A673 (cell line): ENCODE data around the gene PRKAG2.

ENCODE experiments used
- EZH2 ChIP-seq: fragments of 200-600 bp; sonication (generic); IDR thresholded peaks from 2 replicates; pipeline ENCODE4 v1.6.1; 2017; ENCODE audit warnings: borderline replicate concordance, low read depth, mild to moderate bottlenecking, mixed read lengths, antibody characterized with exemption, low read length; ENCODE audit not compliant: poor library complexity, severe bottlenecking
- TF ChIP-seq, protein P1 (sequence below): fragments of 300-800, 200-600 bp; sonication (generic); conservative IDR thresholded peaks from 2 replicates; pipeline ENCODE4 v1.5.1; 2017; ENCODE audit warnings: low read depth, mild to moderate bottlenecking, antibody characterized with exemption, low read length, moderate library complexity, mixed read lengths

DNA sequence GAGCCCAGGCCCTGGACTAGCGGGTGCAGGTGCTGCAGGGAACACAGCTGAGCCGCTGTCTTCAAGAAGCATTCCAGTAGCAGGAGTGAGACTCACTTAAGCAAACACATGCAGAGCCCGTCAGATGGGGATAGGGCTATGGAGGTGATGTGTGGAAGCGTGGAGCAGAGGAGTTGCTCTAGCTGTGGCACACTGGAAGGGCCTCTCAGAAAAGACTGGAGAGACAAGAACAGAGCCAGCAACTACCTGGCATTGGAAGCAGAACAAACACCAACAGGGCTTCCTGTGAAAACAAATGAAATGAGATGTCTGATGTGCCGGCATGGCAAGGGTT is 41.6 kb upstream of the PRKAG2 start:
- TF ChIP-seq, protein P1, sequence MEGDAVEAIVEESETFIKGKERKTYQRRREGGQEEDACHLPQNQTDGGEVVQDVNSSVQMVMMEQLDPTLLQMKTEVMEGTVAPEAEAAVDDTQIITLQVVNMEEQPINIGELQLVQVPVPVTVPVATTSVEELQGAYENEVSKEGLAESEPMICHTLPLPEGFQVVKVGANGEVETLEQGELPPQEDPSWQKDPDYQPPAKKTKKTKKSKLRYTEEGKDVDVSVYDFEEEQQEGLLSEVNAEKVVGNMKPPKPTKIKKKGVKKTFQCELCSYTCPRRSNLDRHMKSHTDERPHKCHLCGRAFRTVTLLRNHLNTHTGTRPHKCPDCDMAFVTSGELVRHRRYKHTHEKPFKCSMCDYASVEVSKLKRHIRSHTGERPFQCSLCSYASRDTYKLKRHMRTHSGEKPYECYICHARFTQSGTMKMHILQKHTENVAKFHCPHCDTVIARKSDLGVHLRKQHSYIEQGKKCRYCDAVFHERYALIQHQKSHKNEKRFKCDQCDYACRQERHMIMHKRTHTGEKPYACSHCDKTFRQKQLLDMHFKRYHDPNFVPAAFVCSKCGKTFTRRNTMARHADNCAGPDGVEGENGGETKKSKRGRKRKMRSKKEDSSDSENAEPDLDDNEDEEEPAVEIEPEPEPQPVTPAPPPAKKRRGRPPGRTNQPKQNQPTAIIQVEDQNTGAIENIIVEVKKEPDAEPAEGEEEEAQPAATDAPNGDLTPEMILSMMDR: no peak
- TF ChIP-seq EZH2: no peak
